ENCODE results near the gene BRF1.
"Not testable (repeated sequence)": the region's sequence is repeated elsewhere in the genome, so short reads cannot be mapped to it uniquely, and the experiment has no call there.

Gene BRF1

GRCh38 chr14:105300542-105301102 lies at the start of gene BRF1:
Gene BRF1 (minus strand): TSS chr14:105301001. CDS start chr14:105300629, 372 bp downstream.
- peak; percentile 97 for DNase-seq

DNA sequence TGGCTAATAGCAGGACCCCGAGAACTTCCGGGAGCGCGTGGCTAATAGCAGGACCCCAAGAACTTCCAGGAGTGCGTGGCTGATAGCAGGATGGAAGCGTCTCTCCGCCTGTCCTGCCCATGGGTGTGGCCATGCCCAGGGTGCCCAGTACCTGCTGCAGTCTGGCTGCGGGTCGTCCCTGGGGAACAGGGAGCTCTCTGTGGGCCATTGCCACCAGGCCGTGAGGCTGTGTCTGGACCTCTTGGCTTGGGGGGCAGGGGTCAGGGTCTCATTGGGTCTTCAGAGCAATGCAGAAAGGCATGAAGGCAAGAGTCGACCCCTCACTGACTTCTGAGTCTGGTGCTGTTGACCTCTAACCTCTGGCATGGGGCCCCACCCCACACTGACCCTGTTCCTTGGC lies 49.2 kb upstream of the BRF1 start:
- DNase-seq = no peak

GRCh38 chr14:105348945-105349699 lies 48.3 kb upstream of the BRF1 start:
- no peak for DNase-seq

- DNase-seq = no peak
These were observed 47.6 kb upstream of the BRF1 start for GRCh38 chr14:105348169-105348944.

DNA sequence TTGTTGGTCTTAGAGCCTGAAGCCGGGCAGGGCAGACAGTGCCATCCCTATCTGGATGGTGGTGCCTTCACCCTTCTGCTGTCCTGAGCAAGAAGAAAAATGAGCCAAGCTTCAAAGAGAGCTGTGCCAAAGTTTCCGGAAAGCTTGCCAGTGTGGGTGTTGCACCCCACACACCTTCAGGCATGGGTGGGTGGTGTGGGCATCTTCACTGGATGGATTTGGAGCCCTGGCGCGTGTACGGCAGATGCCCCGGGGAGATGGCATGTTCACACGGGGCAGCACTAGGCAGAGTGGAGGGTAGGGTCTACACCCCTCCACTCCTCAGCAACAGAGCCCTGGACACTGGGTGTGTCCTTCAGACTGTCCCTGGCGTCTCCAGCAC lies 46.8 kb upstream of the BRF1 start:
- no peak for DNase-seq

GRCh38 chr14:105346876-105347586 lies 46.2 kb upstream of the BRF1 start:
- DNase-seq = no peak

DNA sequence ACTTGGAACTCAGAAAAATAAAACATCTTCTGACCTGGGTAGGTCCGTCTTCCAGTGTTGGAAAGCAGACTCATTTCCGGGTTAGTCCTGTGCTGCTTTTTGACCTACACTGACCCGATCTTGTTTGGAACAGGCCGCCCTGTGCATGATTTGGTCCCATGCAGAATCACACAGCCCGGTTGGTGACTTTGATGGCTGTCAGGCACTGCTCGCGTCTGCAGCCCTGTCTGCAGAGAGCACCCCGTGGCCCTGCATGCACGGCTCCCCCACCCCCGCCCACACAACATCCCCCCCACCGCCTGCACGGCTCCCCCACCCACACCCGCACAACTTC lies 45.4 kb upstream of the BRF1 start:
- no peak for DNase-seq

DNA sequence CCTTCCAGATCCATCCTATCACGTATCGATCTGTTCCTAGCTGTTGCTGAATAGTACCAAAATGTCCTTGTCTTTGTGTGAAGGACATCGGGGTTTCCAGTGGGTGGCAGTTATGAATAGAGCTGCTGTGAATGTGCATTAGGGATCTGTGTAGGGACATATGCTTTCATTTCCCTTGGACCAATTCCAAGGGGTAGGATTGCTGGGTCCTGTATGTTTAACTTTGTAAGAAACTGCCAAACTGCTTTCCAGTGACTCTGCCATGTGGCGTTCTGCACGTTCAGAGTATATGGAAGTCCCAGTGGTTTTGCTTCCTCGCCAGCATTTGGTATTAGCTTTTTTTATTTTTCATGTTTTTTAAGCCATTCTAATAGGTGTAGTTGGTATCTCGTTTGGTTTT lies 42.4 kb upstream of the BRF1 start:
- DNase-seq = no peak

DNA sequence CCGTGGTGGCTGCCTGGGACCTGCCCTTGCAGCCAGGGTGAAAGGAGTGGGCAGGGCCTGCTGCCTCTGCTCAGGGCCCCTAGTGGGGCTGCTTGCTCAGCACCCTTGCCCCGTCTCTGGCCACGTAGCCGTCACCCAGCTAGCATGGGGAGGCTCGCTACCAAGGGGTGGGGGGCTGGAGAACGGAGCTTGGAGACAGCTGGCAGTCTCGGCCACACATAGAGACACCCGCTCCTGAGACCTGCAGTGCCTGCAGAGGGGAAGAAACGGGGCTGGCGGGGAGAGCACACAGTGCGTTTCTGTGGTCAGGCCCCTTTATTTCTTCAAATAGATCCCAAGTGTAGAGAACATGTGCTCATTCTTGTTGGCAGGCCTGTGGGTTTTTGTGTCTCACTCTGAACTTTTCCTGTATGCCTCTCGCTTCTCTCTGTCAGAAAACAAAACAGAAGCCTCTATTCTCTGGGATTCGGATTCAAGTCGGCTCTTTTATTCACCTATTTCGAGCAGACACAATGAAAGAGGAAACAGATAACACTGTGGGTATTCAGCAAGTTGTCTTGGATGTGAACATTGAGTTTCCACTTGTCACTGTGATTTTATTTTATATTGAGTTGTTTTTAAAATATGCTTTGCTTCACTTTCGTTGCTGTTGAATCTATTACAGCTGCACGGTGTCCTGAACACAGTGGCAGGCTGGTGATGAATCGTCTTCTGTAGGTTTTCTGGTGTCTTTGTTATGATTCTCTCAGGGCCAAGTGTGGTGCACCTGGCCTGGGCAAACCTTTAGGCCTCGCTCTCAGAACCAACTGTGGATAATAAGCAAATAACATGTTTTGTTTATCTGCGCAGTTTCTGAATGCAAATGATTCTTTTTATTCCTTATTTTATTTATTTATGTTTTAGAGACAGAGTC lies 40.3 kb upstream of the BRF1 start:
- no peak for DNase-seq

DNA sequence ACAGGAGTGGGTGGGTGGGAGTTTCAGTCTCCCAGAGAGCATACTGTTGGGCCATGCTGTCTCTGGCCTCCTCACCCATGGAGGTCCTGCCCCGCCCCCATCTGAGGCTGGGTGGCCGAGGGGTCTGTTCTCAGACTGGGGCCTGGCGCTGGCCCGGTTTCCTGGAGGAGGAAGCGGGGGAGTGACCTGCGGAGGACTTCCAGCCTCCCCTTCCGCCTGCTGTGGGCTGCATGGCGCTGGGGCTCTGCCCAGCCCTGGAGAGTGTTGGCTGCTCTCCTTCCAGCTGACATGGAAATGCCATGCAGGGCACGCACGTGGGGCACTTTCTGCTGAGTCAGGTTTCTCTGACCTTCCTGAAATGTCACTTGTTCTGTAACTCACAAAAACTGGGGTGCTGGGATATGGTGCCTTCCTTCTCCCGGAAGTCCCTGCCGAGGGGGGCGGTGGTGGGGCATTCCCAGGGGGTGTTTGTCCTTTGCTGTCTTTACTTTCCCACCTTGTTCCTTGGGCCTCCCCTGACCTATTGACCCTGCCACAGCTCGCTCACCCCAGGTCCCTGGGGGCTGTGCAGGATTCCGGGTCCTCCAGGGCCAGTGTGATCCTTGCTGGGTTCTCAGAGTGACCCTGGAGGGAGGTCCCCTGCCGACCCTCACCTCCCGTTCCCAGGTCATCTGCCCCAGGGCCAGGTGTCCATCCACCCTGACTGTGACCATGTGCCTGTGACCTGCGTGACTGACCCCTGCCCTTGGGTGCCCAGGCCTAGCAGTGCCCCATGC lies 37.4 kb upstream of the BRF1 start:
- DNase-seq = no peak

GRCh38 chr14:105337433-105337832 lies 36.6 kb upstream of the BRF1 start:
- no peak for DNase-seq

DNA sequence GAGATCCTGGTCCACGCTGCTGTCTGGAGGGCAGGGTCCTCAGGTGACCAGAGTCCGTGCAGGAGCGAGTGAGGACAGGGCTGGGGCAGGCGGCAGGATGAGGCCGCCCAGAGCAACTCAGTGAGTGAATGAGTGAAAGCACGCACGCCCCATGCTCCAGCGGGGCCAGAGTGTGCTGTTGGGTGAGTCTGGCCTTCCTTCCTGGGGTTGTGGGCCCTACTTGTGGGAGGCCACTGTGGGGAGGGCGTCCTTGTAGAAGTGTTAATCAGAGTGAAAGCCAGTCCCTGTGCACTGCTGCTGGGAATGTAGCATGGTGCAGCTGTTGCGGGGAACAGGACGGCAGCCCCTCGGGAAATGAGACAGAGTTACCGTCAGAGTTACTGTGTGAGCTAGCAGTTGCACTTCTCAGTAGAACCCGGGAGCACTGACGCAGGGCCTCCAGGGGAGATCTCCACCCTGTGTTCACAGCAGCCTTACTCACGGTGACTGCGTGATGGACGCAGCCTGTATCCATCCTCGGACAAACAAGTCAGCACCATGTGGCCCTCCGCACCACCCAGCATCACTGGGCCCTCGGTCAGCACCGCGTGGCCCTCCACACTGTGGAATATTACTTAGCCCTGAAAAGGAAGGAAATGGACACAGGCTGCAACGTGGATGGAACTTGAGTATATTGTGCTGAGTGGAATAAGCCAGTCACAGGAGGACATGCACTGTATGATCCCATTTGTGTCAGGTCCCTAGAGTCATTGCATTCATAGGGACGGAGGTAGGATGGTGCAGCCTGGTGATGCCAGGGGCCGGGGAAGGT lies 35.9 kb upstream of the BRF1 start:
- DNase-seq = no peak

DNA sequence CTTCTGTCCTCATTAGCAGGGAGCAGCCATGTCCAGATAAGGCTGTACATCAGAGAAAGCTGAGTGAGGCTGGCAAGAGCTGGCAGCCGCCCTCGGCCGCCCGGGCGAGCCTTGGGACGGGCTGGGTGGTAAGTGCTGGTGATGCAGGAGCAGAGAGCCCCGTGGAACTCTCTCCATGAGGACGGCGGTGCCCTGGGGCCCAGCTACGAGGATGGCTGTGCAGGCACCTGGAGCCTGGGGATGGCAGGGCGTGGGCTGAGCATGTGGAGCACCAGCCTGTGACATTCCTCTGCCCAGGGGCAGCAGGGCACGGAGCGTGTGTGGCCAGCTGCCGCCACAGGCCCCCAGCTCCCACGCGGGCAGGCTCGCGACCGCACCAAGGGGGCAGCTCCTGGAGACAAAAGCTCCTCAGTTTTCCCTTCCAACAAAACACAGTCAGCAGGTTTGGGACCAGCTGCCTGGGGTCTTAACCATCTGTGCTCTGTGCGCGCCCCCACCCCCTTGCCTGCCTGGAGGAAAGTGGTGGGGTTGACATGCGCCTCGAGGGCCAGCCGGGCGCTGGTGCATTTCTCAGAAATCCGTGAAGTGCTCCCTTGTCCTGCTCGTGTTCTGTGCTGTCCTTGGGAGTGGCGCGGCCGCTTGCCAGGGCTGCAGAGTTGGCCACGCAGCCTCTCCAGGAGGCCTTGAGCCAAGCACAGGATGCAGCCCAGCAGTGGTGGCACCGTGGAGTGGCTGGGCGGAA lies 35.1 kb upstream of the BRF1 start:
- DNase-seq = no peak

DNA sequence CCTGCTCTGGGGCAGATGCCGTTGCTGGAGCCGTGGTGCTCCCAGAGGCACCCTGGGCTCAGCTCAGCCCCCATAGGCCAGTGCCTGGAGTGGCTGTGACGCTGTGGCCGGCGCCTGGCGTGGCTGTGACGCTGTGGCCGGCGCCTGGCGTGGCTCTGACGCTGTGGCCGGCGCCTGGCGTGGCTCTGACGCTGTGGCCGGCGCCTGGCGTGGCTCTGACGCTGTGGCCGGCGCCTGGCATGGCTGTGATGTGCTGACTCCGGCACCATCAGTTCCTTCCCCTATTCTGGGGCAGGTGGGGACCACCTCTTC lies 34.4 kb upstream of the BRF1 start:
- DNase-seq = not testable (repeated sequence)

DNA sequence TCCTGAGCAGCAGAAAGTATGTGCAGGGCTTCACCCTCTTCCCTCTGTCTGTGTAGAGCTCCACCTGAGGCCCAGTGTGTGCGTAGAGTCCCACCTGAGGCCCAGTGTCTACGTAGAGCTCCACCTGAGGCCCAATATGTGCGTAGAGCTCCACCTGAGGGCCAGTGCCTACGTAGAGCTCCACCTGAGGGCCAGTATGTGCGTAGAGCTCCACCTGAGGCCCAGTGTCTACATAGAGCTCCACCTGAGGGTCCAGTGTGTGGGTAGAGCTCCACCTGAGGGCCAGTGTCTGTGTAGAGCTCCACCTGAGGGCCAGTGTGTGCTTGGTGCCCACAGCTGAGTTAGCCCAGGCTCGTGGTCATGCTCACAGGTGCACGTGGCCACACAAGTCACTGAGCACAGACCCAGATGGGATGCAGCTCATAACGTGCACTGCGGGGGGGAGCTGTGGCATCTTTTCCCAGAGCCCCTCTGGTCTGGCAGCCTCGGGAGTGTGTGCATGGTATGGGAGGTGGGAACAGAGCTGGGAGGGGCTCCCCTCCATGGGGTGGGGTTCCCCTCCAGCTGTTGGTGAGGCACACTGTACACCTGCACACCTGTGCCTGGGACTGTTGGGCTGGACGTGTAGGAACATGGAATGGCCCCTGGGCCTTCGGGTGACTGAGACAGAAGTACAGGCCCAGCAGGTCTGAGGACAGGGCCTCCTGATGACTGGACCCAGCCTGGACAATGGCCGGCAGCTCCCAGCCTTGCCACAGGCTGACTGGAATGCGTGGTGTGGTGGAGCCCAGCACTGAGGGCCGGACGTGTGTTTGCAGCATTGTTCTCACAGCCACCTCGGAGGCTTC lies 33.8 kb upstream of the BRF1 start:
- DNase-seq = no peak

DNA sequence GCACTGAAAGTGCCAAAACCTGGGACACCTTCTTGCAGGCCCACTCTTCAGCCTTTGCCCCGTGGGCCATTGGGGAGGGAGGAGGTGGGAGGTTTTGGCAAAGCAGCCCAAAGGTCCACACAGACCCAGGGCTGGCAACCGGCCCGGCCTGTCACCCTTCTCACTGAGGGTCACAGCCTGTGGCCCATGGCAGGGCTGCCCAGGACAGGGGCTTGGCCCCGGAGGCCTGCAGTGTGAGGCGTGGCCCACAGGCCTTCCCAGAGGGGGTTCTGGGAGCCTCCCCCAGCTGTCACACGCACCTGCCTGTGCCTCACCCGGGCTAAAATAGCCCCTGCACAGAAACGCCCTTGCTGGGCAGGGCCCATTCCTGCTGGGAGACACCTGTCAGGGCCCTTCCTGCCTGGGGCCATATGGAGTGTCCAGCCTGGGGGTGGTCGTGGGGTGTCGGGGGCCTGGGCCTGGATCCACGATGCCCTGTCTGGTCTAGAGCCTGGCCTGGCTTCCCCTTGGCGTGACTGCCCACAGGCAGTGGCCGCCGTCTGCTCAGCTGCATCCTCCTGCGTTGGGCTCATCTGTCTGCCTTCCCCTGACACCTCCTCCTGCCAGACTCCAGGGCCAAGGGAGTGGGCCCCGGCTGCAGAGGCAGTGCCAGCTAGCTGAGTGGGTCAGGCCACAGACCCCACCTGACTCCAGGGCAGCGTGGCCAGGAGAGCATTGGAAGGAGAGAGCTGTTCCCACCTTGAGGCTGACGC lies 33.0 kb upstream of the BRF1 start:
- no peak for DNase-seq

- DNase-seq = no peak
These were observed 32.3 kb upstream of the BRF1 start for GRCh38 chr14:105333020-105333490.

DNA sequence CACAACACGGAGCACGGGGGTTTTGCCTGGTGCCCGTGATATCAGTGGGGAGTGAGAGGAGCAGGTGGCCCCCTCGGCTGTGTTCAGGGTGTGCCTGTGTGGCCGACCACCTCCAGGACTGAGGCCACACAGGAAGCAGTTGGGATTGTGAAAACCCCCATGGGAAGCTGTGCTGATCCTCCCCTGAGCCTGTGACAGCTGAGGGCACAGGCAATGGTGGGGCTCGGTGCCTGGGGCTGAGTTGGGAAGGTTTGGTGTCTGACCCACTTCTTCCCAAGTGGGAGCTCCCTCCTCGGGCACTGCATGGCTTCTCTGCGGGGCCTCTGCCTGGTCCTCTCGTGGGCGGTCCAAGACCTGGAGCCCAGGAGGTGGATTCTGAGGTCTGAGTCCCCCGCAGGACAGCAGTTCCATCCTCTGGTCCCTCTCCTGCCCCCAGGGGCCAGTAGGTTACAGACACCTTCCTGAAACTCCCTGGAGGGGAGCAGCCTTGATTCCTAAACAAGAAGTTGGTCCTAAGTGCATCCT lies 31.6 kb upstream of the BRF1 start:
- DNase-seq = no peak
